ENCODE data around the gene CAMK2A. TPM values are rescaled to one million over a fixed set of nuclear protein-coding genes. Genes with fewer than 3 reads are reported as not detected.

Gene CAMK2A
- total RNA-seq, 2 experiments from 2014 or later = not detected

DNA sequence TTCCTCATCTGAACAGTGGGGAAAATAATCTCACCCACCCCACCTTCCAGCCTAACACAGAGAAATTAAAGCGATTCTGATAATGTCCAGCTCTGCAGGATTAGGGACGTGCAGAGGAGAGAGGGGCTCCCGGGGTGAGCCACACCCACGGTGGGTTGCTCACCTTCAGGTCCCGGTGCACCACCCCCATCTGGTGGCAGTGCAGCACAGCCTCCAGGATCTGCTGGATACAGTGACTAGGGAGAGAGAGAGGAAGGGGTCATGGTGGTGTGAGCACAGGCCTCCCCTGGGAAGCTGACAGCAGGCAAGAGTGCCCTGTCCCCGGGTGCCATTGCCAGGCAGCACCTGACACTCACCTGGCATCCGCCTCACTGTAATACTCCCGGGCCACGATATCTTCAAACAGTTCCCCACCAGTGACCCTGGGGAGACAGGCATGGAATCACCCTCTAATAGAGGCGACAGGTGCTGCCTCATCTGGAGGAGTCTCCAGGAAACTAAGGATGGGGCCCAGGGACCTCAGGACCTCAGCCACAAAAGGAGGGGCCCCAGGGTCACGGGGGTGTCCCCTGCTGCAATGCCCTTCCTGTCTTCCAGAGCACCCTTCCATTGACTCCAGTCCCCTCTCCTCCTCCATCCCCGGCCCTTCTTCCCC lies 33.0 kb downstream of the CAMK2A start:
- intact Hi-C loops (cut with micrococcal nuclease; ENCODE audit: unreplicated experiment) = no loop called here
- ChIA-PET POLR2A (no interaction called here), CTCF (ENCODE audit: unreplicated experiment) (no interaction called here)
- Histone ChIP-seq H3K9me3 (ENCODE audit: low read length) (no peaks in the 10 kb centered on the region), H4K20me1 (ENCODE audit: insufficient read depth, low read length) (no peaks in the 10 kb centered on the region), H3K36me3 (ENCODE audit: insufficient read depth, low read length) (no peaks in the 10 kb centered on the region), H3K79me2 (ENCODE audit: insufficient read depth, low read depth, low read length) (no peaks in the 10 kb centered on the region), H3K4me1 (ENCODE audit: insufficient read depth, low read length, poor library complexity, severe bottlenecking) (no peaks in the 10 kb centered on the region), H3K4me2 (ENCODE audit: low read length) (no peak overlapping the region), H3K27ac (ENCODE audit: low read depth, low read length, poor library complexity, severe bottlenecking) (no peak overlapping the region), H3K9me2 (ENCODE audit: insufficient read depth, low read length) (no peaks in the 10 kb centered on the region), H3K4me3 (ENCODE audit: low read depth, low read length, poor library complexity, severe bottlenecking) (no peak overlapping the region), H2AFZ (ENCODE audit: low read length) (no peak overlapping the region)
- TF ChIP-seq, protein P1, sequence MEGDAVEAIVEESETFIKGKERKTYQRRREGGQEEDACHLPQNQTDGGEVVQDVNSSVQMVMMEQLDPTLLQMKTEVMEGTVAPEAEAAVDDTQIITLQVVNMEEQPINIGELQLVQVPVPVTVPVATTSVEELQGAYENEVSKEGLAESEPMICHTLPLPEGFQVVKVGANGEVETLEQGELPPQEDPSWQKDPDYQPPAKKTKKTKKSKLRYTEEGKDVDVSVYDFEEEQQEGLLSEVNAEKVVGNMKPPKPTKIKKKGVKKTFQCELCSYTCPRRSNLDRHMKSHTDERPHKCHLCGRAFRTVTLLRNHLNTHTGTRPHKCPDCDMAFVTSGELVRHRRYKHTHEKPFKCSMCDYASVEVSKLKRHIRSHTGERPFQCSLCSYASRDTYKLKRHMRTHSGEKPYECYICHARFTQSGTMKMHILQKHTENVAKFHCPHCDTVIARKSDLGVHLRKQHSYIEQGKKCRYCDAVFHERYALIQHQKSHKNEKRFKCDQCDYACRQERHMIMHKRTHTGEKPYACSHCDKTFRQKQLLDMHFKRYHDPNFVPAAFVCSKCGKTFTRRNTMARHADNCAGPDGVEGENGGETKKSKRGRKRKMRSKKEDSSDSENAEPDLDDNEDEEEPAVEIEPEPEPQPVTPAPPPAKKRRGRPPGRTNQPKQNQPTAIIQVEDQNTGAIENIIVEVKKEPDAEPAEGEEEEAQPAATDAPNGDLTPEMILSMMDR (conservative IDR thresholded peaks at IDR 0.05; ENCODE audit: low read length) = peak; percentile 17; the same call in 1 of the 2 replicates
- no peak for TF ChIP-seq EZH2phosphoT487 (IDR thresholded peaks at IDR 0.05; ENCODE audit: borderline replicate concordance, low read depth, low read length)
- BruUV-seq (replicated peaks) = no TSS peak
- DNase-seq (ENCODE audit: low spot score) = no peak

DNA sequence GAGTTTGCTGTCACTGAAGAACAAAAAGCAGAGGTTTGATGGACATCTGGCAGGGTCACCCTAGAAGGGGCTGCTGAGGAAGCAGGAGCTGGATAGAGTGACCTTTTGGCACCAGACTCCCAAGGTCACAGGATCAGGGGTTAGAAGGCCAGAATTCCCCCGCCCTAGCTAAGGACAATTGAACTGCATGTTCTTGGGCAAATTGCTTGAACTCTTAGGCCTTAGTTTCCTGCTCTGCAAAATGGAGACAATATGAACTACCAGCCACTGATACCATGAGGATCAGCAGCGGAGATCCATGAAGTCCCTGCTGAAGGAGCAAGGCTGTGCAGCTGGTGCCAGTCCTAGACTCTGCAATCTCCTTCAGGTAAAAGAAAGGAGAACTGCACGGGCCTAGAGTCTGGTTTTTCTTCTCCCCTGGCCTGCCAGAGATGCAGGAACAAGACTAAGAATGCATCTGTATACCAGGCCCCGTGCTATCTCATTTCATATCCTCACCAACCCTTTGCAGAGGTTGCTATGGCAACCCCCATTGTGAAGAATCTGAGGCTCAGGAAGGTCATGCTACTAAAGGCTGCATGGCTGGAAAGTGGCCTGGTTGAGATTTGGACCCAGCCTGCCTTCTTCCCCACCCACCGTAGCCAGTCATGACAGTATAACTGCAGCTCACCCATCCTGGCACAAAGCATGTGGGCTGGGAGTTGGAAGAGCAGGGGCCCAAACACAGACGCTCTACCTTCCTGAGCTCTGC lies 33.7 kb downstream of the CAMK2A start:
- H3K9me2 ChIP-seq (ENCODE audit: insufficient read depth, low read length) = no peaks in the 10 kb centered on the region
- no peak overlapping the region for H3K4me3 ChIP-seq (ENCODE audit: low read depth, low read length, poor library complexity, severe bottlenecking)
- H3K4me1 ChIP-seq (ENCODE audit: insufficient read depth, low read length, poor library complexity, severe bottlenecking) = no peaks in the 10 kb centered on the region
- H4K20me1 ChIP-seq (ENCODE audit: insufficient read depth, low read length) = no peaks in the 10 kb centered on the region
- no peak for TF ChIP-seq EZH2phosphoT487 (IDR thresholded peaks at IDR 0.05; ENCODE audit: borderline replicate concordance, low read depth, low read length)
- TF ChIP-seq, protein P1 (conservative IDR thresholded peaks at IDR 0.05; ENCODE audit: low read length) = no peak
- no peak overlapping the region for H3K4me2 ChIP-seq (ENCODE audit: low read length)
- POLR2A ChIA-PET = no interaction called here
- no TSS peak for BruUV-seq (replicated peaks)
- no peaks in the 10 kb centered on the region for H3K79me2 ChIP-seq (ENCODE audit: insufficient read depth, low read depth, low read length)
- no peak for DNase-seq (ENCODE audit: low spot score)
- no peak overlapping the region for H3K27ac ChIP-seq (ENCODE audit: low read depth, low read length, poor library complexity, severe bottlenecking)
- CTCF ChIA-PET (ENCODE audit: unreplicated experiment) = no interaction called here
- H2AFZ ChIP-seq (ENCODE audit: low read length) = no peak overlapping the region
- intact Hi-C loops (cut with micrococcal nuclease; ENCODE audit: unreplicated experiment) = no loop called here
- H3K36me3 ChIP-seq (ENCODE audit: insufficient read depth, low read length) = no peaks in the 10 kb centered on the region
- no peaks in the 10 kb centered on the region for H3K9me3 ChIP-seq (ENCODE audit: low read length)

- H3K79me2 ChIP-seq (ENCODE audit: insufficient read depth, low read depth, low read length) = no peaks in the 10 kb centered on the region
- ChIA-PET POLR2A (no interaction called here), CTCF (ENCODE audit: unreplicated experiment) (no interaction called here)
- no peak overlapping the region for H3K27ac ChIP-seq (ENCODE audit: low read depth, low read length, poor library complexity, severe bottlenecking)
- H3K9me3 ChIP-seq (ENCODE audit: low read length) = no peaks in the 10 kb centered on the region
- H3K36me3 ChIP-seq (ENCODE audit: insufficient read depth, low read length) = no peaks in the 10 kb centered on the region
- intact Hi-C loops (cut with micrococcal nuclease; ENCODE audit: unreplicated experiment) = no loop called here
- TF ChIP-seq, protein P1 (conservative IDR thresholded peaks at IDR 0.05; ENCODE audit: low read length) = no peak
- no peak for TF ChIP-seq EZH2phosphoT487 (IDR thresholded peaks at IDR 0.05; ENCODE audit: borderline replicate concordance, low read depth, low read length)
- no peaks in the 10 kb centered on the region for H4K20me1 ChIP-seq (ENCODE audit: insufficient read depth, low read length)
- H2AFZ ChIP-seq (ENCODE audit: low read length) = no peak overlapping the region
- no TSS peak for BruUV-seq (replicated peaks)
- DNase-seq (ENCODE audit: low spot score) = no peak
- H3K4me3 ChIP-seq (ENCODE audit: low read depth, low read length, poor library complexity, severe bottlenecking) = no peak overlapping the region
- no peak overlapping the region for H3K4me2 ChIP-seq (ENCODE audit: low read length)
- H3K4me1 ChIP-seq (ENCODE audit: insufficient read depth, low read length, poor library complexity, severe bottlenecking) = no peaks in the 10 kb centered on the region
- no peaks in the 10 kb centered on the region for H3K9me2 ChIP-seq (ENCODE audit: insufficient read depth, low read length)
These were observed 34.8 kb downstream of the CAMK2A start for GRCh38 chr5:150254774-150255173.
